Measurements from ENCODE around the gene HCN2. TPM values are rescaled to one million over a fixed set of nuclear protein-coding genes. Genes with fewer than 3 reads are reported as not detected.
A peak's percentile ranks its signal among the peaks of the same experiment; 100 is the strongest.

The HCN2 gene
- total RNA-seq, 3 donors from 2014 or later (not counting 1 experiment from before 2014, with no cell fraction given): 0.96 to 1.6 (median 1.1) TPM

DNA sequence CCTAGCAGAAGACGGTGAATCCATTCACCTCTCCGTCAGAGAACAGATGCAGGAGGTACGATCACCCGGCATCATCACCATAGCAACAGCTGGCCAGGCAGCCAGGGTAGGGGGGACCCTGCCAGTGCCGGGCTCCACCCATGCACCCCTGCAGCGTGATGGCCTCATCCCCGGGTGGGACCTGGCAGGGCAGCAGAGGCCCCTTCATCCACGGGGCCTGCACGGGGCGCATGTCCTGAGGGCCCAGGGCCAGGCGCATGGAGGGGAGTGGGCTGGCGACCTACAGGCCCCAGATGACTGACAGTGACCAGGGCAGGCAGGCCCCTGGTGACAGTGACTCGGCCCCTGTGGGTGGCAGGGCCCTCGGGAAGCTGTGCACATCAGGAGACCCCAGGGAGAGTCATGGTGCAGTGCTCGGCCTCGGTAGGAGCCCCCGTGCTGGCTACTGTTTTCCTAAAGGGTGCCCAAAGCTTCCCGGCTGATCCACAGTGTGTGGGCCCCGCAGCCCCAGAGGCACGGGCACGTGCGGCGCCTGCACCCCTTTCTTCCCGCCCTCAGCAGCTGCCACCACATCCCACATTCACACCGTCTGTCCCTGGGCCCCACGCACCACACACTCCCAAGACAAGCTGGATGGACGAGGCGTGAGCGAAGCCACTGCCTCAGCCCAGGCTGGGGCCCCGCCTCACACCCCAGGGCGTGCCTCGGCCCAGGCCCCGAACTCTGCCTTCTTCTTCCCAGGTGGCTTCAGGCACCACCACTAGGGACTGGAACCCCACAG, 68.6 kb downstream of the HCN2 start:
- no peaks in the 10 kb centered on the region for H3K36me3 Mint-ChIP-seq
- intact Hi-C loops (cut with micrococcal nuclease): no loop called here
- no peak for DNase-seq
- Histone ChIP-seq H3K27me3 (ENCODE audit: control insufficient read depth, insufficient read depth, low read length) (no peaks in the 10 kb centered on the region), H3K4me1 (ENCODE audit: control insufficient read depth, insufficient read depth, low read length) (peaks cover 85% of the 10 kb centered on the region), H3K27ac (ENCODE audit: low read length) (peak overlapping the region; percentile 99), H3K4me3 (ENCODE audit: low read length) (peak overlapping the region; percentile 14), H3K9me3 (ENCODE audit: control insufficient read depth, insufficient read depth, low read length) (no peaks in the 10 kb centered on the region), H3K36me3 (ENCODE audit: control insufficient read depth, insufficient read depth, low read length) (peaks cover 37% of the 10 kb centered on the region)
- 66% methylated on average over 33 of the region's 33 CpGs for WGBS (ENCODE audit: insufficient coverage)
- TF ChIP-seq, protein P1, sequence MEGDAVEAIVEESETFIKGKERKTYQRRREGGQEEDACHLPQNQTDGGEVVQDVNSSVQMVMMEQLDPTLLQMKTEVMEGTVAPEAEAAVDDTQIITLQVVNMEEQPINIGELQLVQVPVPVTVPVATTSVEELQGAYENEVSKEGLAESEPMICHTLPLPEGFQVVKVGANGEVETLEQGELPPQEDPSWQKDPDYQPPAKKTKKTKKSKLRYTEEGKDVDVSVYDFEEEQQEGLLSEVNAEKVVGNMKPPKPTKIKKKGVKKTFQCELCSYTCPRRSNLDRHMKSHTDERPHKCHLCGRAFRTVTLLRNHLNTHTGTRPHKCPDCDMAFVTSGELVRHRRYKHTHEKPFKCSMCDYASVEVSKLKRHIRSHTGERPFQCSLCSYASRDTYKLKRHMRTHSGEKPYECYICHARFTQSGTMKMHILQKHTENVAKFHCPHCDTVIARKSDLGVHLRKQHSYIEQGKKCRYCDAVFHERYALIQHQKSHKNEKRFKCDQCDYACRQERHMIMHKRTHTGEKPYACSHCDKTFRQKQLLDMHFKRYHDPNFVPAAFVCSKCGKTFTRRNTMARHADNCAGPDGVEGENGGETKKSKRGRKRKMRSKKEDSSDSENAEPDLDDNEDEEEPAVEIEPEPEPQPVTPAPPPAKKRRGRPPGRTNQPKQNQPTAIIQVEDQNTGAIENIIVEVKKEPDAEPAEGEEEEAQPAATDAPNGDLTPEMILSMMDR (IDR thresholded peaks at IDR 0.05): no peak
- H3K4me3 Mint-ChIP-seq: peak overlapping the region; percentile 80
- no peaks in the 10 kb centered on the region for H3K27me3 Mint-ChIP-seq (ENCODE audit: low read depth in 2 of 2)
- H3K9me3 Mint-ChIP-seq: no peaks in the 10 kb centered on the region
- peaks cover 54 to 69% of the 10 kb centered on the region in 2 donors for H3K4me1 Mint-ChIP-seq
- ATAC-seq: no peak
- H3K27ac Mint-ChIP-seq: peak overlapping the region; percentile 98

DNA sequence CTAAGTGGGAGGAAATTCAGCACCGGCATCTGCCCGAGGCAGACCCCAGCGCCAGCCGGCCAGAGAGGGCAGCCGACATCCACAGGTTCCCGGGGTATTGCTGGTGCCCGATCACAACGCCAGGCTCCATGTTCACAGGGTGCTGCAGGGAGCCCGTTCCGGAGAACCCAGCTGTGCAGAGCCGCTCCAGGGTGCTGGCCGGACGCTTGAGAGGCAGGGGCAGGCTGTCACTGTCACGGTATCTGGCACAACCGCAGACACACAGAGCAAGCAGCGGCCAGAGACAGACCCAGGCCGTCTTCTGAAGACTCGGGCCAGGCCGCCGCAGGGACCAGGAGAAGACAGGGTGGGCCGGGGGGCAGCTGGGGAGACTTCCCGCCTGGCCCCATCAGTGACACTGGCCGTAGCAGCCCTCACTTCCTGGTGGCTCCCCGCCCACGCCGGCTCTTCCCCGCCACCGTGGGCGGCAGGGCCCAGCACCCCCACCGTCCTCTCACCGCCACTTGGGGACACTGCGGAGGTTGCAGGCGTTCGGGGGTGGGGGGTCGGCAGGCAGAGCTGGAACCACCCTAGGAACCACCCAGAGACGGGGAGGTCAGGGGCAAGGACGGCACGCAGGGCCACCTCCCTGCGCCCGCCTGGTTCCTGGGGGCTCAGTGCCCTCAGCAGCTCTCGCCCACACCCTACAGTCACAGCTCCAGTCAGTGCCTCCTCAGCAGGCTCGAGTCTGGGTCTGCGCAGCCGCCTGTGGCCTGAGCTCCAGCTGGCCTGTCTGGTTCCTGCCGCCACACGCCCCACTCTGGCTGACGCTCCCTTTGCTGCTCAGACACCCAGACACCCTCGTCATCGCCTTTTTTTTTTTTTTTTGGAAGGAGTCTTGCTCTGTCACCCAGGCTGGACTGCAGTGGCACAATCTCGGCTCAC, 69.5 kb downstream of the HCN2 start:
- H3K27ac Mint-ChIP-seq: peak overlapping the region; percentile 98
- 44% methylated on average over 50 of the region's 50 CpGs for WGBS (ENCODE audit: insufficient coverage)
- H3K27ac ChIP-seq (ENCODE audit: low read length): peak overlapping the region; percentile 99
- intact Hi-C loops (cut with micrococcal nuclease): no loop called here
- no peaks in the 10 kb centered on the region for H3K27me3 ChIP-seq (ENCODE audit: control insufficient read depth, insufficient read depth, low read length)
- no peaks in the 10 kb centered on the region for H3K36me3 Mint-ChIP-seq
- no peaks in the 10 kb centered on the region for H3K27me3 Mint-ChIP-seq (ENCODE audit: low read depth in 2 of 2)
- ATAC-seq: peak; percentile 59 to 76 (median 65)
- no peaks in the 10 kb centered on the region for H3K9me3 Mint-ChIP-seq
- peaks cover 85% of the 10 kb centered on the region for H3K4me1 ChIP-seq (ENCODE audit: control insufficient read depth, insufficient read depth, low read length)
- H3K4me3 ChIP-seq (ENCODE audit: low read length): peak overlapping the region; percentile 14
- TF ChIP-seq, protein P1 (IDR thresholded peaks at IDR 0.05): no peak
- H3K4me3 Mint-ChIP-seq: peak overlapping the region; percentile 96
- peak; percentile 75 to 81 for DNase-seq
- H3K9me3 ChIP-seq (ENCODE audit: control insufficient read depth, insufficient read depth, low read length): no peaks in the 10 kb centered on the region
- H3K36me3 ChIP-seq (ENCODE audit: control insufficient read depth, insufficient read depth, low read length): peaks cover 28% of the 10 kb centered on the region
- H3K4me1 Mint-ChIP-seq: peaks cover 59 to 77% of the 10 kb centered on the region in 2 donors

DNA sequence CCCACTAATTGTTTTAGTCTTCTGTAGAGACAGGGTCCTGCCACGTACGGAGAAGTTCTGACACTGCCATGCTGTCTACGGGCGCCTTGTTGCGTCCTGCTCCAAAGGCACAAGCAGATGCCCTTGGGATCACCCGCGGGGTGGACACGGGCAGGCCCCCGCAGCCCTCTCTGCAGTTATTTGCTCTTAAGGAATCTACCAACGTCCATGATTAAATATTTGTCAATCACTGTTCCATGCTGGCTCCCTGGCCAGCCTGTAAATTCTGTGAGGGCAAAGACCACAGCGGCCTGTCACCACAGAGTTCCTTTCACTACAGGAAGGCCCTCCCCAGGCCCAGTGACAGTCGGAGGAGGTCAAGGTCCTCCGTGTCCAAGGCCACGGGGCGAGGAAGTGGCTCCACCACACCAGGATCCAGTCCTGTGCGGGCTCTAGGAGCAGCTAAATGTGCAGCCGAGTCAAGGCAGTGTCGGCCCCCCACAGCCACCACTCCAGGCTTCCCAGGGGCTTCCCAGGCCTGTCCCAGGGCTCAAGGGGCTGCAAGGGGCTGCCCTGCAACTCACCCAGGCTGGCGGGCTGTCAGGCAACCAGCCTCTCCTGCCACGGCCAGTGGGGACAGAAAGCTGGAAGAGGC, 71.2 kb downstream of the HCN2 start:
- DNase-seq (peak in 1 of 2 donors; percentile 36), ATAC-seq (no peak)
- TF ChIP-seq, protein P1 (IDR thresholded peaks at IDR 0.05): no peak
- Mint-ChIP-seq H3K36me3 (no peaks in the 10 kb centered on the region), H3K4me1 (peaks cover 52 to 72% of the 10 kb centered on the region in 2 donors), H3K9me3 (no peaks in the 10 kb centered on the region), H3K27ac (peak overlapping the region; percentile 98), H3K4me3 (peak overlapping the region; percentile 96), H3K27me3 (ENCODE audit: low read depth in 2 of 2) (no peaks in the 10 kb centered on the region)
- intact Hi-C loops (cut with micrococcal nuclease): loop anchor here (5.0 kb wide), 4 partner anchors 41 to 149 kb away; partner anchors contain the start of genes BSG and PTBP1
- whole genome bisulfite sequencing (ENCODE audit: insufficient coverage): 13% methylated on average over 20 of the region's 20 CpGs
- no peaks in the 10 kb centered on the region for H3K27me3 ChIP-seq (ENCODE audit: control insufficient read depth, insufficient read depth, low read length)
- H3K27ac ChIP-seq (ENCODE audit: low read length): peak overlapping the region; percentile 99
- H3K4me1 ChIP-seq (ENCODE audit: control insufficient read depth, insufficient read depth, low read length): peaks cover 81% of the 10 kb centered on the region
- peaks cover 22% of the 10 kb centered on the region for H3K36me3 ChIP-seq (ENCODE audit: control insufficient read depth, insufficient read depth, low read length)
- H3K4me3 ChIP-seq (ENCODE audit: low read length): peak overlapping the region; percentile 96
- H3K9me3 ChIP-seq (ENCODE audit: control insufficient read depth, insufficient read depth, low read length): no peaks in the 10 kb centered on the region

Data from natural killer cell (primary cell).